H1 (cell line): ENCODE results near the gene FARS2. TPM values are rescaled to one million over a fixed set of nuclear protein-coding genes. Genes with fewer than 3 reads are reported as not detected.

Experiments
- CTCF ChIA-PET: fragments of 300-600 bp; sonication (Branson Sonifier 250); formaldehyde crosslinking; loops from one replicate; lab custom pipeline; 2021; ENCODE audit not compliant: partially characterized antibody; lab: Charles Lee
- POLR2A ChIA-PET: fragments of 300-600 bp; sonication (Branson Sonifier 250); formaldehyde crosslinking; loops from one replicate; lab custom pipeline; 2021; ENCODE audit warnings: inconsistent platforms; ENCODE audit not compliant: partially characterized antibody; lab: Charles Lee
- DNase-seq, 2 experiments: peaks; one replicate each; pipeline versions ENCODE4 v3.0.0 to v3.0.0-alpha.2; 2010 to 2022; ENCODE audit warnings: low spot score in 2 of 2, low read depth in 1 of 2, mixed read lengths in 1 of 2
- FAIRE-seq: peaks from 2 replicates; lab custom pipeline; 2011; peaks lifted over from hg19 to GRCh38; lab: Jason Lieb, UNC
- H2AFZ ChIP-seq: 2 replicates; pipeline ENCODE4 v1.8.1; 2012; ENCODE audit warnings: low read length, inconsistent platforms
- H2AK5ac ChIP-seq: 2 replicates; pipeline ENCODE4 v1.6.1; 2013; ENCODE audit warnings: low read depth, low read length
- H2BK120ac ChIP-seq: replicated peaks from 2 replicates; pipeline ENCODE3; 2013; ENCODE audit warnings: low read depth, low read length, inconsistent platforms
- H2BK12ac ChIP-seq: 2 replicates; pipeline ENCODE4 v1.6.1; 2013; ENCODE audit warnings: low read depth, low read length
- H2BK15ac ChIP-seq: 2 replicates; pipeline ENCODE4 v1.6.1; 2013; ENCODE audit warnings: low read length
- H2BK20ac ChIP-seq: 2 replicates; pipeline ENCODE4 v1.6.1; 2013; ENCODE audit warnings: low read length
- H2BK5ac ChIP-seq: 2 replicates; pipeline ENCODE4 v1.6.1; 2013; ENCODE audit warnings: low read depth, low read length
- H3K14ac ChIP-seq: 2 replicates; pipeline ENCODE4 v1.6.1; 2013; ENCODE audit warnings: inconsistent platforms; ENCODE audit not compliant: insufficient read length
- H3K18ac ChIP-seq: 2 replicates; pipeline ENCODE4 v1.6.1; 2013; ENCODE audit warnings: low read length; ENCODE audit errors: extremely low read depth
- H3K23ac ChIP-seq: 2 replicates; pipeline ENCODE4 v1.6.1; 2013; ENCODE audit warnings: inconsistent platforms; ENCODE audit not compliant: insufficient read length
- H3K23me2 ChIP-seq: 2 replicates; pipeline ENCODE4 v1.6.1; 2013; ENCODE audit warnings: low read depth, low read length
- H3K27ac ChIP-seq: 2 replicates; pipeline ENCODE4 v1.6.1; 2011; ENCODE audit warnings: low read depth, low read length, inconsistent platforms
- H3K27me3 ChIP-seq, 4 experiments: replicated peaks in 1 of 4; 1 replicate in 1 of 4; 2 replicates in 3 of 4; pipeline versions ENCODE4 v1.6.1 to v1.8.1; 2011 to 2013; ENCODE audit warnings: low read length in 3 of 4, mild to moderate bottlenecking in 3 of 4, inconsistent platforms in 2 of 4, mixed read lengths in 2 of 4, moderate library complexity in 1 of 4; ENCODE audit not compliant: control insufficient read depth in 3 of 4, insufficient read depth in 3 of 4; ENCODE audit errors: extremely low read depth in 1 of 4
- H3K36me3 ChIP-seq, 4 experiments: 2 replicates each; pipeline versions ENCODE4 v1.6.1 to v1.8.1; 2011 to 2013; ENCODE audit warnings: mild to moderate bottlenecking in 4 of 4, low read length in 3 of 4, moderate library complexity in 2 of 4, control low read depth in 1 of 4, inconsistent platforms in 1 of 4; ENCODE audit not compliant: insufficient read depth in 4 of 4, control insufficient read depth in 2 of 4
- H3K4ac ChIP-seq: replicated peaks from 2 replicates; pipeline ENCODE3; 2013; ENCODE audit warnings: low read length, low read depth, mixed read lengths, inconsistent platforms; ENCODE audit not compliant: insufficient read length
- H3K4me1 ChIP-seq, 4 experiments: replicated peaks in 1 of 4; 1 replicate in 1 of 4; 2 replicates in 3 of 4; pipeline versions ENCODE4 v1.6.1 to v1.8.1; 2011 to 2013; ENCODE audit warnings: low read length in 3 of 4, inconsistent platforms in 2 of 4, mixed read lengths in 1 of 4; ENCODE audit not compliant: insufficient read depth in 4 of 4, control insufficient read depth in 3 of 4
- H3K4me2 ChIP-seq, 2 experiments: 2 replicates each; pipeline versions ENCODE4 v1.6.1 to v1.8.1; 2011 to 2013; ENCODE audit warnings: low read depth in 2 of 2, low read length in 2 of 2, control low read depth in 1 of 2, inconsistent platforms in 1 of 2, mild to moderate bottlenecking in 1 of 2; ENCODE audit not compliant: insufficient read depth in 1 of 2
- H3K4me3 ChIP-seq, 4 experiments: fragments of 200-600, 300-600 bp in 1 of 4; sonication (generic), shearing (Covaris generic), sonication (Bioruptor Twin) in 1 of 4; 2 replicates each; pipeline versions ENCODE4 v1.5.1 to v1.8.1; 2011 to 2016; ENCODE audit warnings: low read length in 4 of 4, low read depth in 3 of 4, control low read depth in 2 of 4, inconsistent platforms in 2 of 4, mild to moderate bottlenecking in 2 of 4, mixed read lengths in 1 of 4, moderate library complexity in 1 of 4; ENCODE audit not compliant: insufficient read depth in 2 of 4; ENCODE audit errors: extremely low read depth in 1 of 4
- H3K56ac ChIP-seq: replicated peaks from 2 replicates; pipeline ENCODE3; 2013; ENCODE audit warnings: low read depth, mild to moderate bottlenecking, mixed read lengths, low read length, inconsistent platforms; ENCODE audit not compliant: insufficient read length
- H3K79me1 ChIP-seq: 2 replicates; pipeline ENCODE4 v1.6.1; 2013; ENCODE audit warnings: low read depth, low read length, control low read depth
- H3K79me2 ChIP-seq, 2 experiments: 2 replicates each; pipeline versions ENCODE4 v1.6.1 to v1.8.1; 2012 to 2013; ENCODE audit warnings: low read length in 2 of 2, mild to moderate bottlenecking in 2 of 2, inconsistent platforms in 1 of 2; ENCODE audit not compliant: insufficient read depth in 2 of 2, control insufficient read depth in 1 of 2
- H3K9ac ChIP-seq, 4 experiments: replicated peaks in 1 of 4; 1 replicate in 1 of 4; 2 replicates in 3 of 4; pipeline versions ENCODE4 v1.6.1 to v1.8.1; 2011 to 2013; ENCODE audit warnings: low read depth in 3 of 4, low read length in 3 of 4, control low read depth in 2 of 4, mild to moderate bottlenecking in 2 of 4, moderate library complexity in 2 of 4, inconsistent platforms in 1 of 4; ENCODE audit errors: extremely low read depth in 1 of 4
- H3K9me3 ChIP-seq, 2 experiments: 2 replicates each; pipeline versions ENCODE4 v1.6.1 to v1.8.1; 2012 to 2013; ENCODE audit warnings: mild to moderate bottlenecking in 2 of 2, moderate library complexity in 2 of 2, control low read depth in 1 of 2, inconsistent platforms in 1 of 2, low read depth in 1 of 2, low read length in 1 of 2, mixed read lengths in 1 of 2; ENCODE audit not compliant: insufficient read depth in 2 of 2
- H4K20me1 ChIP-seq, 2 experiments: replicated peaks in 1 of 2; 2 replicates each; pipeline versions ENCODE3 to v1.8.1; 2011 to 2013; ENCODE audit warnings: inconsistent platforms in 2 of 2, low read length in 2 of 2, mild to moderate bottlenecking in 1 of 2; ENCODE audit not compliant: insufficient read depth in 2 of 2, control insufficient read depth in 1 of 2
- H4K5ac ChIP-seq: 2 replicates; pipeline ENCODE4 v1.6.1; 2013; ENCODE audit warnings: low read length, low read depth, mixed read lengths, inconsistent platforms; ENCODE audit not compliant: insufficient read length
- H4K8ac ChIP-seq: 2 replicates; pipeline ENCODE4 v1.8.0; 2013; ENCODE audit warnings: mild to moderate bottlenecking, moderate library complexity, low read length, inconsistent platforms; ENCODE audit not compliant: insufficient read depth; ENCODE audit errors: extremely low read depth
- H4K91ac ChIP-seq: replicated peaks from 2 replicates; pipeline ENCODE3; 2013; ENCODE audit warnings: low read length, mixed read lengths, inconsistent platforms; ENCODE audit not compliant: insufficient read length
- ATF2 ChIP-seq: IDR thresholded peaks from 2 replicates; pipeline ENCODE4 v1.6.1; 2012; ENCODE audit warnings: low read length, inconsistent platforms
- CTCF ChIP-seq, 3 experiments: IDR thresholded peaks; 1 replicate in 2 of 3; 2 replicates in 1 of 3; pipeline versions ENCODE4 v1.5.1 to v1.6.1; 2011; ENCODE audit warnings: low read length in 3 of 3, mild to moderate bottlenecking in 3 of 3, inconsistent platforms in 2 of 3, low read depth in 1 of 3, moderate library complexity in 1 of 3; ENCODE audit not compliant: insufficient read depth in 1 of 3; ENCODE audit errors: control extremely low read depth in 1 of 3
- EP300 ChIP-seq, 2 experiments: IDR thresholded peaks; 1 replicate in 1 of 2; 2 replicates in 1 of 2; pipeline ENCODE4 v1.6.1; 2011 to 2012; ENCODE audit warnings: low read depth in 2 of 2, low read length in 2 of 2, mild to moderate bottlenecking in 2 of 2, borderline replicate concordance in 1 of 2, inconsistent platforms in 1 of 2, moderate library complexity in 1 of 2
- FOSL1 ChIP-seq: IDR thresholded peaks from 2 replicates; pipeline ENCODE4 v1.6.1; 2011; ENCODE audit warnings: mild to moderate bottlenecking, low read depth, low read length, moderate library complexity; ENCODE audit not compliant: insufficient read depth
- KDM4A ChIP-seq: IDR thresholded peaks from one replicate; pipeline ENCODE4 v1.7.1; 2012; ENCODE audit warnings: low read depth, mild to moderate bottlenecking, moderate library complexity, low read length, inconsistent platforms; ENCODE audit not compliant: severe bottlenecking
- POLR2A ChIP-seq, 2 experiments: IDR thresholded peaks; 1 replicate in 1 of 2; 2 replicates in 1 of 2; pipeline ENCODE4 v1.6.1; 2011; ENCODE audit warnings: low read depth in 2 of 2, low read length in 2 of 2, mild to moderate bottlenecking in 2 of 2; ENCODE audit errors: control extremely low read depth in 1 of 2
- SAP30 ChIP-seq: fragments of 300-600 bp; sonication (generic); IDR thresholded peaks from 2 replicates; pipeline ENCODE4 v1.7.1; 2012; ENCODE audit warnings: low read length, moderate library complexity, mild to moderate bottlenecking, inconsistent platforms; ENCODE audit not compliant: insufficient read depth, insufficient replicate concordance
- SRF ChIP-seq: IDR thresholded peaks from 2 replicates; pipeline ENCODE4 v1.6.1; 2011; ENCODE audit warnings: mild to moderate bottlenecking, low read depth, low read length, moderate library complexity
- SUZ12 ChIP-seq: fragments of 200-600 bp; sonication (generic); IDR thresholded peaks from 2 replicates; pipeline ENCODE4 v1.6.1; 2012; ENCODE audit warnings: mild to moderate bottlenecking, inconsistent platforms, low read length, moderate library complexity, mixed read lengths
- WGBS, 2 experiments: shearing (Covaris generic) in 1 of 2; methylation state at CpG; one replicate each; pipeline versions ENCODE4 v1.1.6 to v1.1.7; 2013 to 2015; ENCODE audit warnings: low lambda C conversion rate in 2 of 2, mixed read lengths in 2 of 2, inconsistent platforms in 1 of 2, low coverage in 1 of 2, missing lambda C conversion rate in 1 of 2; ENCODE audit not compliant: insufficient replicate concordance in 2 of 2, insufficient coverage in 1 of 2, insufficient read length in 1 of 2; ENCODE audit errors: extremely low coverage in 1 of 2, missing lambda C conversion rate in 1 of 2; 5-methylcytosine and 5-hydroxymethylcytosine counted together
- polyA plus RNA-seq, 7 experiments: library from polyadenylated mRNA; depleted of rRNA in 3 of 7; stranded (reverse) in 5 of 7; unstranded in 2 of 7; fragments of >200 nt in 5 of 7; fragments of 200-250 nt in 2 of 7; gene quantifications; 1 replicate in 5 of 7; 2 replicates in 1 of 7; 4 replicates in 1 of 7; pipeline versions ENCODE4 v1.2.1 to v1.2.3, GENCODE V29; 2011 to 2013; ENCODE audit warnings: missing spikeins in 2 of 7, mixed read lengths in 2 of 7
- total RNA-seq: library from RNA; stranded (reverse); fragmentation: NEBNext Ultra II Directional; extraction: Animal tissue kit (Norgen Biotek cat#: 25700); gene quantifications from 2 replicates; pipeline ENCODE4 v1.2.1, GENCODE V29; 2021

Gene FARS2
- total and polyA plus RNA-seq, 2 of the 8 experiments (the other 6 are each of a cell fraction or from before 2014, with no cell fraction given) = 11.7 to 14.4 TPM

- Histone ChIP-seq H2AFZ (no peak overlapping the region), H3K9ac (no peak overlapping the region), H2BK15ac (no peak overlapping the region), H2BK20ac (no peak overlapping the region), H3K14ac (no peak overlapping the region), H3K36me3 (no peaks in the 10 kb centered on the region), H3K27ac (no peak overlapping the region), H4K5ac (no peak overlapping the region), H2AK5ac (no peak overlapping the region), H3K79me2 (no peaks in the 10 kb centered on the region), H4K91ac (no peak overlapping the region), H3K27me3 (no peaks in the 10 kb centered on the region), H3K4ac (no peak overlapping the region), H2BK120ac (no peak overlapping the region), H3K4me1 (peaks cover 2 to 11% (median 7%) of the 10 kb centered on the region in 4 experiments; a peak in 5 of 7 replicates), H2BK5ac (no peak overlapping the region), H3K9me3 (no peaks in the 10 kb centered on the region), H3K79me1 (no peaks in the 10 kb centered on the region), H3K56ac (no peak overlapping the region), H4K20me1 (no peaks in the 10 kb centered on the region), H3K4me3 (no peak overlapping the region), H4K8ac (no peak overlapping the region), H2BK12ac (no peak overlapping the region), H3K4me2 (no peak overlapping the region), H3K23ac (no peak overlapping the region), H3K18ac (no peak overlapping the region), H3K23me2 (0 out of 2 replicates have a peak, but pooled peaks cover 2% of the 10 kb centered on the region)
- ChIA-PET POLR2A (interaction anchor here (0.9 kb wide), 1 partner anchor 10 kb away, joined by 3 read pairs; no protein-coding TSS in a partner anchor), CTCF (interaction anchor here (0.6 to 1.9 kb wide), 8 partner anchors 9 to 385 kb away, joined by 4 to 6 read pairs (median 4); no protein-coding TSS in a partner anchor)
- FAIRE-seq = no peak
- WGBS, 2 experiments = 78% methylated on average over 2 of the region's 2 CpGs; no CpG with 5 or more reads in 1 of the 2 experiments
- no peak for DNase-seq
- TF ChIP-seq ATF2 (no peak), SRF (no peak), SUZ12 (no peak), CTCF (IDR thresholded peaks at IDR 0.05; ENCODE audit: control extremely low read depth in 1 of 3, insufficient read depth in 1 of 3, low read depth in 1 of 3, low read length in 3 of 3) (no peak), POLR2A (IDR thresholded peaks at IDR 0.05; ENCODE audit: control extremely low read depth in 1 of 2, low read depth in 2 of 2, low read length in 2 of 2) (no peak), EP300 (IDR thresholded peaks at IDR 0.05; ENCODE audit: borderline replicate concordance in 1 of 2, low read depth in 2 of 2, low read length in 2 of 2) (no peak), KDM4A (no peak), SAP30 (no peak), FOSL1 (no peak)
Measured at GRCh38 chr6:5442916-5443315, 181.6 kb downstream of the FARS2 start.
